GM21515 (cell line): Measurements from ENCODE around the gene UBC.
A peak's percentile ranks its signal among the peaks of the same experiment; 100 is the strongest.
"Not testable (repeated sequence)": the region's sequence is repeated elsewhere in the genome, so short reads cannot be mapped to it uniquely, and the experiment has no call there.

Experiments used
- ATAC-seq: cut with Tn5 transposase; IDR thresholded peaks from one replicate; pipeline ENCODE4 v1.9.1; 2021; ENCODE audit not compliant: unreplicated experiment

UBC gene

GRCh38 chr12:124931528-124931927 is 17.1 kb upstream of the UBC start:
- ATAC-seq = not testable (repeated sequence)

GRCh38 chr12:124930586-124930985 is 16.1 kb upstream of the UBC start:
- no peak for ATAC-seq

GRCh38 chr12:124929649-124930419 is 15.4 kb upstream of the UBC start:
- ATAC-seq = no peak

- no peak for ATAC-seq
These were observed 14.6 kb upstream of the UBC start for GRCh38 chr12:124928912-124929530.

GRCh38 chr12:124928095-124928911 is 13.9 kb upstream of the UBC start:
- ATAC-seq = peak; percentile 33

GRCh38 chr12:124927201-124928094 is 13.0 kb upstream of the UBC start:
- ATAC-seq = peak; percentile 71

GRCh38 chr12:124925782-124926181 is 11.3 kb upstream of the UBC start:
- ATAC-seq = not testable (repeated sequence)

- ATAC-seq = no peak
These were observed 10.7 kb upstream of the UBC start for GRCh38 chr12:124925117-124925516.

- ATAC-seq = no peak
These were observed 9.7 kb upstream of the UBC start for GRCh38 chr12:124923905-124924734.

- peak; percentile 44 for ATAC-seq
These were observed 7.0 kb upstream of the UBC start for GRCh38 chr12:124921200-124922031.

GRCh38 chr12:124920353-124920935 is 6.0 kb upstream of the UBC start:
- no peak for ATAC-seq

GRCh38 chr12:124919521-124920352 is 5.3 kb upstream of the UBC start:
- ATAC-seq = no peak

- not testable (repeated sequence) for ATAC-seq
These were observed 4.2 kb upstream of the UBC start for GRCh38 chr12:124918622-124918988.

GRCh38 chr12:124917841-124918621 is 3.6 kb upstream of the UBC start:
- no peak for ATAC-seq

GRCh38 chr12:124917135-124917840 is 2.8 kb upstream of the UBC start:
- peak; percentile 47 for ATAC-seq

GRCh38 chr12:124916374-124917134 is 2.1 kb upstream of the UBC start:
- no peak for ATAC-seq
